HCT116 (cell line): ENCODE results near the gene PLD6. TPM values are rescaled to one million over a fixed set of nuclear protein-coding genes. Genes with fewer than 3 reads are reported as not detected.

ENCODE experiments used
- ATAC-seq: fragments of 200-7000 bp; cut with Tn5 transposase; 2 replicates; pipeline ENCODE4 v1.9.1; 2020; ENCODE audit warnings: mild to moderate bottlenecking, moderate library complexity
- BruUV-seq: library from RNA; stranded (reverse); fragments of 400-500 nt; replicated peaks from 2 replicates; lab custom pipeline; 2021; lab: Mats Ljungman, UMichigan
- CTCF ChIA-PET: fragments of 300-600 bp; sonication (Branson Sonifier 250); formaldehyde crosslinking; loops from one replicate; lab custom pipeline; 2021; ENCODE audit warnings: antibody characterized with exemption; lab: Charles Lee
- POLR2A ChIA-PET: fragments of 300-600, 350-600 bp; sonication (Branson Sonifier 250); formaldehyde crosslinking; loops from one replicate; lab custom pipeline; 2021; ENCODE audit warnings: antibody characterized with exemption; lab: Charles Lee
- RAD21 ChIA-PET, 2 experiments: fragments of 300-600 bp; sonication (Branson Sonifier 250); formaldehyde crosslinking; loops; one replicate each; lab custom pipeline; 2023; ENCODE audit warnings: low total read pairs in 2 of 2; ENCODE audit not compliant: uncharacterized antibody in 2 of 2, unreplicated experiment in 2 of 2, low non-redundant PET in 1 of 2; lab: Charles Lee
- DNase-seq: peaks from one replicate; pipeline ENCODE4 v3.0.0-alpha.2; 2010; ENCODE audit warnings: low read depth, low spot score
- H2AFZ ChIP-seq: fragments of 200-600 bp; shearing (Covaris generic), sonication (generic); 2 replicates; pipeline ENCODE4 v1.6.1; 2017; ENCODE audit warnings: low read depth, mixed run types, mixed read lengths, antibody characterized with exemption, low read length; ENCODE audit not compliant: poor library complexity, severe bottlenecking
- H3K27ac ChIP-seq: 2 replicates; pipeline ENCODE4 v1.5.1; 2012; ENCODE audit warnings: low read depth, low read length
- H3K27me3 ChIP-seq: fragments of 200-600 bp; sonication (generic); 2 replicates; pipeline ENCODE4 v1.6.1; 2016; ENCODE audit warnings: mixed run types, low read length, mixed read lengths; ENCODE audit not compliant: insufficient read depth
- H3K36me3 ChIP-seq, 2 experiments: fragments of 200-500 bp in 1 of 2; fragments of 200-600 bp in 1 of 2; sonication (Bioruptor generic) in 1 of 2; sonication (generic) in 1 of 2; 2 replicates each; pipeline versions ENCODE4 v1.5.1 to v1.6.1; 2014 to 2016; ENCODE audit warnings: low read length in 2 of 2, inconsistent platforms in 1 of 2, mixed read lengths in 1 of 2, mixed run types in 1 of 2; ENCODE audit not compliant: insufficient read depth in 2 of 2, control insufficient read depth in 1 of 2
- H3K4me1 ChIP-seq, 2 experiments: fragments of 200-600 bp in 1 of 2; sonication (generic) in 1 of 2; 2 replicates each; pipeline versions ENCODE4 v1.5.1 to v1.6.1; 2012 to 2017; ENCODE audit warnings: low read length in 2 of 2, inconsistent platforms in 1 of 2, mild to moderate bottlenecking in 1 of 2, mixed read lengths in 1 of 2, mixed run types in 1 of 2, moderate library complexity in 1 of 2; ENCODE audit not compliant: insufficient read depth in 2 of 2, control insufficient read depth in 1 of 2
- H3K4me2 ChIP-seq: fragments of 200-600 bp; sonication (generic); 2 replicates; pipeline ENCODE4 v1.6.1; 2017; ENCODE audit warnings: mixed run types, low read length, mixed read lengths
- H3K4me3 ChIP-seq, 2 experiments: fragments of 200-600 bp in 1 of 2; sonication (generic) in 1 of 2; replicated peaks in 1 of 2; 2 replicates each; pipeline ENCODE4 v1.5.1; 2011 to 2016; ENCODE audit warnings: low read length in 2 of 2, control low read depth in 1 of 2, low read depth in 1 of 2, mild to moderate bottlenecking in 1 of 2, mixed read lengths in 1 of 2, mixed run types in 1 of 2
- H3K79me2 ChIP-seq: fragments of 200-600 bp; sonication (generic); 2 replicates; pipeline ENCODE4 v1.6.1; 2017; ENCODE audit warnings: mild to moderate bottlenecking, mixed run types, low read length, moderate library complexity, mixed read lengths; ENCODE audit not compliant: insufficient read depth
- H3K9ac ChIP-seq: fragments of 200-600 bp; sonication (generic); 2 replicates; pipeline ENCODE4 v1.6.1; 2016; ENCODE audit warnings: low read length, mixed read lengths
- H3K9me2 ChIP-seq: fragments of 200-600 bp; sonication (generic), shearing (Covaris generic); 2 replicates; pipeline ENCODE4 v1.6.1; 2017; ENCODE audit warnings: mixed run types, mild to moderate bottlenecking, moderate library complexity; ENCODE audit not compliant: insufficient read depth
- H3K9me3 ChIP-seq, 2 experiments: fragments of 200-500 bp in 1 of 2; fragments of 200-600 bp in 1 of 2; sonication (Bioruptor generic) in 1 of 2; sonication (generic) in 1 of 2; 2 replicates each; pipeline ENCODE4 v1.6.1; 2014 to 2017; ENCODE audit warnings: low read length in 2 of 2, mixed read lengths in 2 of 2, inconsistent platforms in 1 of 2, low read depth in 1 of 2, mild to moderate bottlenecking in 1 of 2, mixed run types in 1 of 2, moderate library complexity in 1 of 2; ENCODE audit not compliant: control insufficient read depth in 1 of 2, insufficient read depth in 1 of 2
- H4K20me1 ChIP-seq: fragments of 200-600 bp; sonication (generic), shearing (Covaris generic); 2 replicates; pipeline ENCODE4 v1.6.1; 2017; ENCODE audit warnings: mixed run types, mild to moderate bottlenecking, moderate library complexity; ENCODE audit not compliant: insufficient read depth
- RAD21 ChIP-seq: IDR thresholded peaks from 2 replicates; pipeline ENCODE4 v1.6.1; 2012; ENCODE audit warnings: low read depth, mild to moderate bottlenecking
- SP1 ChIP-seq: IDR thresholded peaks from 2 replicates; pipeline ENCODE4 v1.6.1; 2012; ENCODE audit warnings: low read depth
- SRF ChIP-seq: IDR thresholded peaks from 2 replicates; pipeline ENCODE4 v1.6.1; 2012; ENCODE audit warnings: low read depth
- YY1 ChIP-seq: IDR thresholded peaks from 2 replicates; pipeline ENCODE4 v1.6.1; 2011; ENCODE audit warnings: low read length, low read depth, moderate library complexity, mild to moderate bottlenecking; ENCODE audit not compliant: insufficient replicate concordance; ENCODE audit errors: extremely low read depth
- ZBTB33 ChIP-seq: IDR thresholded peaks from 2 replicates; pipeline ENCODE4 v1.6.1; 2011; ENCODE audit warnings: mild to moderate bottlenecking, low read length, moderate library complexity; ENCODE audit not compliant: insufficient replicate concordance; ENCODE audit errors: extremely low read depth
- ZNF274 ChIP-seq: fragments of 200-500 bp; sonication (Bioruptor generic); IDR thresholded peaks from 2 replicates; pipeline ENCODE4 v1.6.1; 2014; ENCODE audit warnings: mild to moderate bottlenecking, low read depth, low read length, inconsistent platforms
- intact Hi-C: fragments of 100-400 bp; cut with micrococcal nuclease; formaldehyde crosslinking; loops from 2 replicates; pipeline ENCODE4 v1.10.0; 2022
- total RNA-seq: library from RNA; stranded (reverse); gene quantifications from one replicate; pipeline ENCODE4 v1.2.1, GENCODE V29; 2021; ENCODE audit not compliant: unreplicated experiment

PLD6 gene
- total RNA-seq, 1 experiment from 2014 or later, result 15.6 TPM

- Histone ChIP-seq H3K27ac (no peak overlapping the region), H3K36me3 (peaks cover 21 to 37% of the 10 kb centered on the region in 2 experiments), H3K79me2 (no peaks in the 10 kb centered on the region), H3K9ac (no peak overlapping the region), H3K4me2 (no peak overlapping the region), H2AFZ (no peak overlapping the region), H4K20me1 (no peaks in the 10 kb centered on the region), H3K27me3 (no peaks in the 10 kb centered on the region), H3K9me2 (no peaks in the 10 kb centered on the region), H3K9me3 (no peaks in the 10 kb centered on the region), H3K4me1 (peaks cover 4 to 6% of the 10 kb centered on the region in 2 experiments; a peak in 2 of 4 replicates), H3K4me3 (no peak overlapping the region)
- no TSS peak for BruUV-seq
- no peak for DNase-seq
- ChIA-PET CTCF (no interaction called here), POLR2A (no interaction called here), RAD21 (no interaction called here)
- intact Hi-C loops, result no loop called here
- TF ChIP-seq ZNF274 (no peak), YY1 (no peak), RAD21 (no peak), SP1 (no peak), SRF (no peak), ZBTB33 (no peak)
- no peak for ATAC-seq
Observed at GRCh38 chr17:17182598-17183136, 23.5 kb downstream of the PLD6 start.
